Rectal smooth muscle tissue (tissue), 1 donor: ENCODE measurements around the gene SUPV3L1.

ENCODE experiments used
- H3K27ac ChIP-seq: one replicate; pipeline ENCODE4 v1.7.0; 2013; ENCODE audit warnings: low read depth, low read length, inconsistent platforms
- H3K27me3 ChIP-seq: one replicate; pipeline ENCODE4 v1.7.0; 2013; ENCODE audit warnings: low read length; ENCODE audit not compliant: control insufficient read depth, insufficient read depth
- H3K36me3 ChIP-seq: one replicate; pipeline ENCODE4 v1.7.0; 2013; ENCODE audit warnings: low read length; ENCODE audit not compliant: control insufficient read depth, insufficient read depth
- H3K4me1 ChIP-seq: one replicate; pipeline ENCODE4 v1.7.0; 2013; ENCODE audit warnings: low read length; ENCODE audit not compliant: control insufficient read depth, insufficient read depth
- H3K4me3 ChIP-seq: one replicate; pipeline ENCODE4 v1.7.0; 2013; ENCODE audit warnings: low read length
- H3K9ac ChIP-seq: one replicate; pipeline ENCODE4 v1.7.0; 2013; ENCODE audit warnings: low read length

SUPV3L1 gene

DNA sequence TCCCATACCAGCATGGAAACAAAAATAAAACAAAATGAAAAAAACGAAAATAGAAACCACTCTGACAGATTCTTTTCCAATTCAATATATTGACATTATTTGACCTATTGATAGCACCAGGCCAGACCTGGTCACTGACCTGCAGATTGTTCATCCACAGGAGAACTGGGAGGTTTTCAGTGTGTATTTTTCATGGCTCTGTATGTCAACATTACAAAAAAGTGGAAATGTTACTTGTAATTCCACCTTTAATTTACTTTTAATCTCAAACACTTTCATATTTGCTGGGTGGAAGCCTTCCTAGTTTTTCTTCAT lies 43.0 kb downstream of the SUPV3L1 start:
- Histone ChIP-seq H3K36me3 (no peaks in the 10 kb centered on the region), H3K4me1 (no peaks in the 10 kb centered on the region), H3K9ac (no peak overlapping the region), H3K27me3 (no peaks in the 10 kb centered on the region), H3K27ac (no peak overlapping the region), H3K4me3 (no peak overlapping the region)

GRCh38 chr10:69224862-69225657 lies 45.0 kb downstream of the SUPV3L1 start:
- Histone ChIP-seq H3K27me3 (no peaks in the 10 kb centered on the region), H3K36me3 (no peaks in the 10 kb centered on the region), H3K4me3 (no peak overlapping the region), H3K4me1 (no peaks in the 10 kb centered on the region), H3K27ac (no peak overlapping the region), H3K9ac (no peak overlapping the region)

GRCh38 chr10:69225681-69226080 lies 45.6 kb downstream of the SUPV3L1 start:
- Histone ChIP-seq H3K36me3 (no peaks in the 10 kb centered on the region), H3K9ac (no peak overlapping the region), H3K27me3 (no peaks in the 10 kb centered on the region), H3K4me1 (no peaks in the 10 kb centered on the region), H3K27ac (no peak overlapping the region), H3K4me3 (no peak overlapping the region)

DNA sequence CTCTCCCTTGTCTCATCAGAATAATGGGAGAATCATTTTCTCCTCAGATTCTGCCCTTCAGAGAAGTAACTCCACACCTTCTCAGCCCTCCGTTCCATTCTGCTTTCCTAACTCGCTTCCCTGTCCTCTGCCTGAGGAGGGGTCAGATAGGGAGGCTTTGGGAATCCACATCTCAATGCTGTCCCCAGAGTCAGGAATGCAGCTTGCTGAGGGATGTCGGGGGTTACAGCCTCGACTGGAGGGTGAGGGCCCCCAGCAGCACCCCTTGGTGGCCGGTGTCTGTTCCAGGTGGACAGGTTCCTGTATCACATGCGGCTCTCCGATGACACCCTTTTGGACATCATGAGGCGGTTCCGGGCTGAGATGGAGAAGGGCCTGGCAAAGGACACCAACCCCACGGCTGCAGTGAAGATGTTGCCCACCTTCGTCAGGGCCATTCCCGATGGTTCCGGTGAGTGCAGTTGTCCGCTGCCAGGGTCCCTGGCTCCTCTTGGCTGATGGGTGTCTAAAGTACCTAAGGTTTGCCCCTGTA lies 47.0 kb downstream of the SUPV3L1 start:
- H3K9ac ChIP-seq = no peak overlapping the region
- no peaks in the 10 kb centered on the region for H3K36me3 ChIP-seq
- H3K4me1 ChIP-seq = no peaks in the 10 kb centered on the region
- H3K4me3 ChIP-seq = no peak overlapping the region
- H3K27ac ChIP-seq = no peak overlapping the region
- H3K27me3 ChIP-seq = no peaks in the 10 kb centered on the region

DNA sequence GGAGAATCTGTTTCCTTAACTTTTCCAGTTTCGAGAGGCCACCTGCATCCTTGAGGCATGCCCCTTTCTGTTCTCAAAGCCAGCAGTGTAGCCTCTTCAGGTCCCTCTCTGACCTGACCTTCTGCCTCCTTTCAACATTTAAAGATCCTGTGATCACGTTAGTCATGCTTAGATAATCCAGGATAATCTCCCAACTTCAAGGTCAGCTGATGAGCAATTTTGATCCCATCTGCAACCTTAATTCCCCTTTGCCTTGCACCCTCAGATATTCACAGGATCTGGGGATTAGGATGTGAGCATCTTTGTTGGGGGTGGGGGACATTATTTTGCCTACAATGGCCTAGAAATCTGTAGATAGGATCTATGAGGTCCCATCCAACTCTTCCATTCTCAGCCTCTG lies 48.1 kb downstream of the SUPV3L1 start:
- H3K27ac ChIP-seq = no peak overlapping the region
- no peak overlapping the region for H3K4me3 ChIP-seq
- H3K36me3 ChIP-seq = no peaks in the 10 kb centered on the region
- H3K27me3 ChIP-seq = no peaks in the 10 kb centered on the region
- H3K4me1 ChIP-seq = no peaks in the 10 kb centered on the region
- H3K9ac ChIP-seq = no peak overlapping the region

DNA sequence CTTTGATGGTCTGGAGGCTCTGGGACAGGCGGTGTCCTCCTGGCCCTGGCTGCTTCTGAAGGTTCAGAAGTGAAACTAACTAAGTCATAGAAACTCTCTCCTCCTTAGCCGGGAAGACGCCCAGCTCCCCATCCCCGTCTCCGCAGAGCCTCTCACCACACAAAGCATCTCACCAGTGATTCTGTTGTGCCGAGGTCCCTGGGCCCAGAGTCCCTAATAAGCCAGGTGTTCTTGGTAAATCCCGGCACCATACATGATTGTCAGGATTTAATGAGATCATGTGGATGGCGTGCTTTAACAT lies 49.5 kb downstream of the SUPV3L1 start:
- H3K36me3 ChIP-seq = no peaks in the 10 kb centered on the region
- no peak overlapping the region for H3K9ac ChIP-seq
- H3K27me3 ChIP-seq = no peaks in the 10 kb centered on the region
- H3K4me3 ChIP-seq = no peak overlapping the region
- H3K27ac ChIP-seq = no peak overlapping the region
- no peaks in the 10 kb centered on the region for H3K4me1 ChIP-seq

- Histone ChIP-seq H3K27ac (no peak overlapping the region), H3K4me3 (no peak overlapping the region), H3K27me3 (no peaks in the 10 kb centered on the region), H3K9ac (no peak overlapping the region), H3K36me3 (no peaks in the 10 kb centered on the region), H3K4me1 (no peaks in the 10 kb centered on the region)
Observed at GRCh38 chr10:69230128-69230527, 50.1 kb downstream of the SUPV3L1 start.

DNA sequence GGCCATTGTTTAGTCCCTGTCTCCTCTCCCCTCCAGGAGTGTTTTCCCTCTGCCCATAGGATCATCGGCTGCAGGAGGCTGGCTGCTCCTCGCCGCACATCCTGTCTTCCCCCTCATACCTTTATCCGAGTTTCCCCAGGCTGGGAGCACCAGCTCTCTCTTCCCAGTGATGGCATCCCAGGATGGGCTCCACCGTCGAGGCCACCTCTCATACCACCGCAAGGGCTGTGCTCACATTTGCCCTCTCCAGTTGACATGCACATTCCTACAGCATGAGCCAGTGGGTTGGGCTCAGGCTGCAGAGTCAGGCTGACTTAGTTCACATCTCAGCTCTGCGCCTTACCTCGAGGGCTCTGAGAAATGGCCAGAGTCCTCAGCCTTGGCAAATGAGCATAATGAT lies 52.2 kb downstream of the SUPV3L1 start:
- Histone ChIP-seq H3K27me3 (no peaks in the 10 kb centered on the region), H3K36me3 (no peaks in the 10 kb centered on the region), H3K4me1 (no peaks in the 10 kb centered on the region), H3K27ac (no peak overlapping the region), H3K9ac (no peak overlapping the region), H3K4me3 (no peak overlapping the region)

DNA sequence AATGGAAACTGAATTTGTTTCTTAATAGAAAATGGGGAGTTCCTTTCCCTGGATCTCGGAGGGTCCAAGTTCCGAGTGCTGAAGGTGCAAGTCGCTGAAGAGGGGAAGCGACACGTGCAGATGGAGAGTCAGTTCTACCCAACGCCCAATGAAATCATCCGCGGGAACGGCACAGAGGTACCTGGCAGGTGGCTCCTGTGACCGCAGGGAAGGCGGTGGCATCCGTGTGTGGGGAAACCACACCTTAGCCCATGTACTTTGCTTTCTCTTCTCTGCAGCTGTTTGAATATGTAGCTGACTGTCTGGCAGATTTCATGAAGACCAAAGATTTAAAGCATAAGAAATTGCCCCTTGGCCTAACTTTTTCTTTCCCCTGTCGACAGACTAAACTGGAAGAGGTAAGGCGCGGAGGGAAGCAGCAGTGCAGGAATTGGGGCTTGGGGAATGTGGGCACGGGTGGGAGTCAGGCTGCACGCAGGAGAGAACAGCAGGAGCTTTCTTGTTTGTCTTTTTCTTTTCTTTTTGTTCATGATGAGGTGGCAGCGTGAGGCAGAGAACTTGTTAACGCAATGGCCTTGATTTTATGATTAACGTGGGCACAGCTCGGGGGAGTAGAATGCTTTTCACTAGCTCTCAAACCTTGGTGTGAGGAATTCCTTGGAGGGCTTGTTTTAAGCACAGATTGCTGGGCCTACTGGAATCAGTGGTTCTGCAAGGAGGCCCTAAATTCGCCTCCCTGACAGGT lies 52.9 kb downstream of the SUPV3L1 start:
- no peaks in the 10 kb centered on the region for H3K36me3 ChIP-seq
- no peak overlapping the region for H3K9ac ChIP-seq
- H3K27me3 ChIP-seq = no peaks in the 10 kb centered on the region
- no peak overlapping the region for H3K4me3 ChIP-seq
- no peak overlapping the region for H3K27ac ChIP-seq
- peaks cover 2% of the 10 kb centered on the region for H3K4me1 ChIP-seq

DNA sequence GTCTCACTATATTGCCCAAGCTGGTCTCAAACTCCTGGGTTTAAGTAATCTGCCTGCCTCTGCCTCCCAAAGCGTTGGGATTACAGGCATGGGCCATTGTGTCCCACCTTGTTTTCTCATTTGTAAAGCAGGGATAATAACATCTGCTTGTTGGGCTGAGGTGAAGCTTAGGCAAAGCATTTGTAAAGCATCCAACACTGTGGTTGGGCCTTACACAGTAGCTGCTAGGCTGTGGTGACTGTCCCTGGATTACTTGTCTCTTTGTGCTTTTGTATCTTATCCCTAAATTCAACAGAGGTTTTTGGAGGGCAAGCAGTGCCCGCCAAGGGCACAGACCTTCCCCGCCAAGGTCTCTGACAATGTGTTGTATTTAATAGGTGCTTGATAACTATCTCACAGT lies 54.4 kb downstream of the SUPV3L1 start:
- no peak overlapping the region for H3K4me3 ChIP-seq
- H3K36me3 ChIP-seq = no peaks in the 10 kb centered on the region
- H3K27ac ChIP-seq = no peak overlapping the region
- H3K27me3 ChIP-seq = no peaks in the 10 kb centered on the region
- H3K9ac ChIP-seq = no peak overlapping the region
- peaks cover 2% of the 10 kb centered on the region for H3K4me1 ChIP-seq

DNA sequence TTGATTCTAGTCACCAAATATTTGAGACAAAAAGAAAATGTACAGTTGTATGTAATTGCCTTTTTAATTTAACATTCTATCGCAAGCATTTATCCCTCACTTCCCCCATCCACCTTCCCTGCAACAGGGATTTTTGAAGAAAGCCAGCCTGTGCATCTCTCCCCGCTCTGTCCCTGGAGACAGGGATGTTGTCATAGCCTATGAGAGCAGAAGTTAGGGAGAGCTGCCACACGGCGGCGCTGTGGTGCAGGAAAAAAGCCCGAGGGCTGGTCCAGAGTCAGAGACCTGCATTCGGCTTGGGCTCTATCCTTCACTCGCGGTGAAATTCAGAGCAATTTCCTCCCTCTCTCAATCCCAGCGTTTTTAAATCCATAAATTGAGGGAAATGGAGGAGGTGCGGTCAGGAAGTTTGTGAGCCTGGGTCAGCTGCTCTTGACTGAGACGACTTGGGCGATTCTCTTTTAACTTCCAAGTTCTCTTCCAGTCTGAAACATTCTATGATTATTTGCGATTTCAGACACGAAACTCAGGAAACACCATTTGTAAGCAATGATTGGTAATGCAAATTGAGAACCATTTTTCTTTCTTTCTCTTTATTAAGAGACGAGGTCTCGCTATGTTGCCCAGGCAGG lies 57.6 kb downstream of the SUPV3L1 start:
- Histone ChIP-seq H3K9ac (no peak overlapping the region), H3K36me3 (no peaks in the 10 kb centered on the region), H3K4me3 (no peak overlapping the region), H3K27ac (no peak overlapping the region), H3K27me3 (no peaks in the 10 kb centered on the region), H3K4me1 (peaks cover 2% of the 10 kb centered on the region)

DNA sequence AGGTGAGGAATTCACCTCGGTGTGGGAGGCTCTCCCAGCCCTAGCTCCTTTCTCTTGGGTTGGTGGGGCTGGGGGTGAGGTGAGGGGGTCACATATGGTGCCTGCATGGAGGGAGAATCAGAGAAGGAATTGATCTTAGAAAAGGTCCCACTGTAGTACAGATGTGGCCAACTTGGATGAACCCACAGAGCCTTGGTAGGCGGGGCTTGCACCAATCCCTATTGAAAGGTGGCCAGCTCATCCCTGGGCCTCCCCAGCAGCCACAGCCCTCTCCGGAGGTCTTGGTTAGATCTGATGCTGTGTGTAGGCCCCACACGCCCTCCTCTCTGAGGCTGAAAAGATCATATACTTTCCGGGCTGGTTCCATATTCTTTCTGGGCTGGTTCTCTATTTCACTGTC lies 59.1 kb downstream of the SUPV3L1 start:
- H3K9ac ChIP-seq = no peak overlapping the region
- no peaks in the 10 kb centered on the region for H3K27me3 ChIP-seq
- no peak overlapping the region for H3K27ac ChIP-seq
- no peak overlapping the region for H3K4me3 ChIP-seq
- H3K36me3 ChIP-seq = no peaks in the 10 kb centered on the region
- H3K4me1 ChIP-seq = peaks cover 2% of the 10 kb centered on the region
